ENCODE data around the gene IP6K3. TPM values are rescaled to one million over a fixed set of nuclear protein-coding genes. Genes with fewer than 3 reads are reported as not detected.

Gene IP6K3
- total RNA-seq, 4 donors from 2014 or later: 0.51 to 0.83 TPM; not detected in 2

GRCh38 chr6:33677689-33678088 is 69.0 kb downstream of the IP6K3 start:
- peaks cover 5% of the 10 kb centered on the region for H3K4me1 ChIP-seq
- H3K27ac ChIP-seq: no peak overlapping the region
- DNase-seq (ENCODE audit: low spot score in 2 of 2): no peak
- H3K4me3 ChIP-seq: no peak overlapping the region
- WGBS: 87% methylated on average over 2 of the region's 2 CpGs
- H3K36me3 ChIP-seq: peaks cover 98% of the 10 kb centered on the region
- TF ChIP-seq POLR2A (IDR thresholded peaks at IDR 0.05) (no peak), CTCF (IDR thresholded peaks at IDR 0.05) (no peak), POLR2AphosphoS5 (IDR thresholded peaks at IDR 0.05) (no peak), EP300 (IDR thresholded peaks at IDR 0.05) (no peak)
- H3K9me3 ChIP-seq: no peaks in the 10 kb centered on the region
- H3K27me3 ChIP-seq: no peaks in the 10 kb centered on the region

- Histone ChIP-seq H3K27ac (no peak overlapping the region), H3K9me3 (no peaks in the 10 kb centered on the region), H3K4me3 (no peak overlapping the region), H3K4me1 (peaks cover 5% of the 10 kb centered on the region), H3K36me3 (peaks cover 93% of the 10 kb centered on the region), H3K27me3 (no peaks in the 10 kb centered on the region)
- TF ChIP-seq CTCF (IDR thresholded peaks at IDR 0.05) (no peak), EP300 (IDR thresholded peaks at IDR 0.05) (no peak), POLR2AphosphoS5 (IDR thresholded peaks at IDR 0.05) (no peak), POLR2A (IDR thresholded peaks at IDR 0.05) (no peak)
- DNase-seq (ENCODE audit: low spot score in 2 of 2): no peak
- WGBS: 57% methylated on average over 8 of the region's 8 CpGs
Observed at GRCh38 chr6:33677143-33677660, 69.5 kb downstream of the IP6K3 start.

- Histone ChIP-seq H3K27ac (no peak overlapping the region), H3K27me3 (no peaks in the 10 kb centered on the region), H3K36me3 (peaks cover 93% of the 10 kb centered on the region), H3K4me1 (peaks cover 5% of the 10 kb centered on the region), H3K4me3 (no peak overlapping the region), H3K9me3 (no peaks in the 10 kb centered on the region)
- DNase-seq (ENCODE audit: low spot score in 2 of 2): no peak
- WGBS: 75% methylated on average over 15 of the region's 15 CpGs
- TF ChIP-seq POLR2A (IDR thresholded peaks at IDR 0.05) (no peak), CTCF (IDR thresholded peaks at IDR 0.05) (no peak), POLR2AphosphoS5 (IDR thresholded peaks at IDR 0.05) (no peak), EP300 (IDR thresholded peaks at IDR 0.05) (no peak)
Observed at GRCh38 chr6:33676416-33677142, 70.1 kb downstream of the IP6K3 start.

- TF ChIP-seq POLR2A (IDR thresholded peaks at IDR 0.05) (no peak), EP300 (IDR thresholded peaks at IDR 0.05) (no peak), POLR2AphosphoS5 (IDR thresholded peaks at IDR 0.05) (no peak), CTCF (IDR thresholded peaks at IDR 0.05) (no peak)
- H3K4me3 ChIP-seq: no peak overlapping the region
- H3K27me3 ChIP-seq: no peaks in the 10 kb centered on the region
- peaks cover 5% of the 10 kb centered on the region for H3K4me1 ChIP-seq
- H3K36me3 ChIP-seq: peaks cover 93% of the 10 kb centered on the region
- WGBS: 96% methylated on average over 4 of the region's 7 CpGs
- H3K9me3 ChIP-seq: no peaks in the 10 kb centered on the region
- no peak overlapping the region for H3K27ac ChIP-seq
- DNase-seq (ENCODE audit: low spot score in 2 of 2): no peak
Observed at GRCh38 chr6:33675968-33676367, 70.7 kb downstream of the IP6K3 start.

- no peaks in the 10 kb centered on the region for H3K27me3 ChIP-seq
- DNase-seq (ENCODE audit: low spot score in 2 of 2): no peak
- H3K4me3 ChIP-seq: no peak overlapping the region
- no peak overlapping the region for H3K27ac ChIP-seq
- 91% methylated on average over 5 of the region's 7 CpGs for WGBS
- peaks cover 12% of the 10 kb centered on the region for H3K4me1 ChIP-seq
- peaks cover 95% of the 10 kb centered on the region for H3K36me3 ChIP-seq
- TF ChIP-seq CTCF (IDR thresholded peaks at IDR 0.05) (no peak), POLR2AphosphoS5 (IDR thresholded peaks at IDR 0.05) (no peak), POLR2A (IDR thresholded peaks at IDR 0.05) (no peak), EP300 (IDR thresholded peaks at IDR 0.05) (no peak)
- no peaks in the 10 kb centered on the region for H3K9me3 ChIP-seq
Observed at GRCh38 chr6:33673851-33674250, 72.9 kb downstream of the IP6K3 start.
